ENCODE measurements around the gene IQSEC2. TPM values are rescaled to one million over a fixed set of nuclear protein-coding genes. Genes with fewer than 3 reads are reported as not detected.

Gene IQSEC2
- total and polyA plus RNA-seq, 2 of the 8 experiments (the other 6 are each of a cell fraction or from before 2014, with no cell fraction given) = 6.1 to 54.9 TPM

DNA sequence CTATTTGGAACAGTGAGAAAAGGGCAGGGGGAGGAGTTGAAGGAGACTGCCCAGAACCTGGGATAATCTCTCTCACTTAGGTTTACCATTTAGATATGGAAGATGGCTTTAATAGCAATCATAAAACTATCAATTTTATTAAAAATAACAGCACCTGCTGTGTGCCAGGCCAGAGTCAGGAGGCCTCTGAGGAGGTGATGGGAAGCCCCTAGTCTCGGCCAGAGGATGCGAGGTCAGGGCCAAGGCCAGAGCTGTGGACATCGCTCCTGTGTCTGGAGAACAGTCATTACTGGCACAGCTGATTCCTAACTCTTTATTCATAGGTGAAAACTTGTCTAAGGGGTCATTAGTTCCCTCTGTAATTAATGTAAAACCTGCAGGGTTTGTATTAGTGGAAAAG, 4.2 kb upstream of the IQSEC2 start (continued):
- TF ChIP-seq, protein P1, sequence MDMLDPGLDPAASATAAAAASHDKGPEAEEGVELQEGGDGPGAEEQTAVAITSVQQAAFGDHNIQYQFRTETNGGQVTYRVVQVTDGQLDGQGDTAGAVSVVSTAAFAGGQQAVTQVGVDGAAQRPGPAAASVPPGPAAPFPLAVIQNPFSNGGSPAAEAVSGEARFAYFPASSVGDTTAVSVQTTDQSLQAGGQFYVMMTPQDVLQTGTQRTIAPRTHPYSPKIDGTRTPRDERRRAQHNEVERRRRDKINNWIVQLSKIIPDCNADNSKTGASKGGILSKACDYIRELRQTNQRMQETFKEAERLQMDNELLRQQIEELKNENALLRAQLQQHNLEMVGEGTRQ (IDR thresholded peaks at IDR 0.05; ENCODE audit: low read length) = no peak
- no peak for TF ChIP-seq POLR2A (IDR thresholded peaks at IDR 0.05; ENCODE audit: control extremely low read depth in 1 of 2, low read depth in 2 of 2, low read length in 2 of 2)
- TF ChIP-seq FOSL1 (IDR thresholded peaks at IDR 0.05; ENCODE audit: insufficient read depth, low read depth, low read length) = no peak
- TF ChIP-seq POLR2AphosphoS5 (IDR thresholded peaks at IDR 0.05; ENCODE audit: low read depth, low read length) = no peak
- no peak for TF ChIP-seq SIN3A (conservative IDR thresholded peaks at IDR 0.05 in 1 of 2, IDR thresholded peaks at IDR 0.05 in 1 of 2; ENCODE audit: low read depth in 1 of 2, low read length in 2 of 2)

All from H1 (cell line).